Body of pancreas (tissue), 4 donors: ENCODE measurements around the gene STX17. TPM values are rescaled to one million over a fixed set of nuclear protein-coding genes. Genes with fewer than 3 reads are reported as not detected.

Experiments
- ATAC-seq: fragments of 150-250 bp; one replicate; pipeline ENCODE4 v1.9.1; 2016
- DNase-seq, 4 donors: peaks; one replicate each; pipeline ENCODE4 v3.0.0-alpha.2; 2019
- H3K27ac ChIP-seq, 4 donors: fragments of 200-600 bp; sonication (generic); 1 replicate in 3 of 4; 2 replicates in 1 of 4; pipeline versions ENCODE4 v1.5.1 to v1.6.1; 2016 to 2019; ENCODE audit warnings: mild to moderate bottlenecking in 1 of 4, mixed read lengths in 1 of 4, moderate library complexity in 1 of 4
- H3K27me3 ChIP-seq, 2 donors: fragments of 200-600 bp; sonication (generic); one replicate each; pipeline ENCODE4 v1.6.0; 2016; ENCODE audit warnings: mild to moderate bottlenecking in 1 of 2
- H3K36me3 ChIP-seq, 2 donors: fragments of 200-600 bp; sonication (generic); replicated peaks in 1 of 2; 2 replicates each; pipeline ENCODE4 v1.5.1; 2016; ENCODE audit warnings: low read depth in 2 of 2; ENCODE audit not compliant: insufficient read depth in 1 of 2
- H3K4me1 ChIP-seq: fragments of 200-600 bp; sonication (generic); one replicate; pipeline ENCODE4 v1.6.0; 2016
- H3K4me3 ChIP-seq, 2 donors: fragments of 200-600 bp; sonication (generic); 1 replicate in 1 of 2; 2 replicates in 1 of 2; pipeline ENCODE4 v1.5.1; 2016 to 2019
- H3K9me3 ChIP-seq, 3 donors: fragments of 200-600 bp; sonication (generic); 1 replicate in 2 of 3; 2 replicates in 1 of 3; pipeline ENCODE4 v1.5.1; 2016
- POLR2A ChIP-seq, 3 donors: fragments of 450-650 bp; IDR thresholded peaks; one replicate each; pipeline ENCODE4 v1.6.1; 2016; ENCODE audit warnings: antibody characterized with exemption in 3 of 3, mild to moderate bottlenecking in 2 of 3
- WGBS, 2 donors: methylation state at CpG; one replicate each; pipeline ENCODE4 v1.1.5; 2017; 5-methylcytosine and 5-hydroxymethylcytosine counted together
- intact Hi-C: fragments of 100-400 bp; cut with DNase I; formaldehyde crosslinking; loops from one replicate; pipeline ENCODE4 v1.15.1; 2023
- total RNA-seq, 2 donors: library from RNA; depleted of rRNA; stranded (reverse); fragments of >200 nt; gene quantifications; one replicate each; pipeline ENCODE4 v1.1.0, GENCODE V29; 2016
- TF ChIP-seq, protein P1 (sequence below), 7 experiments: fragments of 450-650 bp in 4 of 7; fragments of 200-600 bp in 3 of 7; sonication (generic) in 3 of 7; IDR thresholded peaks; one replicate each; pipeline ENCODE4 v1.5.1; 2016 to 2019; ENCODE audit warnings: antibody characterized with exemption in 7 of 7

STX17 gene
- total RNA-seq, 2 donors from 2014 or later: 29.8 to 73.2 TPM

- H3K27ac ChIP-seq: no peak overlapping the region
- no peaks in the 10 kb centered on the region for H3K4me1 ChIP-seq
- no peaks in the 10 kb centered on the region for H3K27me3 ChIP-seq
- no peaks in the 10 kb centered on the region for H3K36me3 ChIP-seq
- WGBS, 2 donors: 94 to 100% methylated on average over 1 of the region's 1 CpG
- intact Hi-C loops: no loop called here
- DNase-seq (no peak), ATAC-seq (no peak)
- TF ChIP-seq, protein P1, sequence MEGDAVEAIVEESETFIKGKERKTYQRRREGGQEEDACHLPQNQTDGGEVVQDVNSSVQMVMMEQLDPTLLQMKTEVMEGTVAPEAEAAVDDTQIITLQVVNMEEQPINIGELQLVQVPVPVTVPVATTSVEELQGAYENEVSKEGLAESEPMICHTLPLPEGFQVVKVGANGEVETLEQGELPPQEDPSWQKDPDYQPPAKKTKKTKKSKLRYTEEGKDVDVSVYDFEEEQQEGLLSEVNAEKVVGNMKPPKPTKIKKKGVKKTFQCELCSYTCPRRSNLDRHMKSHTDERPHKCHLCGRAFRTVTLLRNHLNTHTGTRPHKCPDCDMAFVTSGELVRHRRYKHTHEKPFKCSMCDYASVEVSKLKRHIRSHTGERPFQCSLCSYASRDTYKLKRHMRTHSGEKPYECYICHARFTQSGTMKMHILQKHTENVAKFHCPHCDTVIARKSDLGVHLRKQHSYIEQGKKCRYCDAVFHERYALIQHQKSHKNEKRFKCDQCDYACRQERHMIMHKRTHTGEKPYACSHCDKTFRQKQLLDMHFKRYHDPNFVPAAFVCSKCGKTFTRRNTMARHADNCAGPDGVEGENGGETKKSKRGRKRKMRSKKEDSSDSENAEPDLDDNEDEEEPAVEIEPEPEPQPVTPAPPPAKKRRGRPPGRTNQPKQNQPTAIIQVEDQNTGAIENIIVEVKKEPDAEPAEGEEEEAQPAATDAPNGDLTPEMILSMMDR (IDR thresholded peaks at IDR 0.05): no peak
- TF ChIP-seq POLR2A (IDR thresholded peaks at IDR 0.05): no peak
- no peaks in the 10 kb centered on the region for H3K9me3 ChIP-seq
- no peak overlapping the region for H3K4me3 ChIP-seq
Observed at GRCh38 chr9:99962680-99963261, 56.3 kb downstream of the STX17 start.

DNA sequence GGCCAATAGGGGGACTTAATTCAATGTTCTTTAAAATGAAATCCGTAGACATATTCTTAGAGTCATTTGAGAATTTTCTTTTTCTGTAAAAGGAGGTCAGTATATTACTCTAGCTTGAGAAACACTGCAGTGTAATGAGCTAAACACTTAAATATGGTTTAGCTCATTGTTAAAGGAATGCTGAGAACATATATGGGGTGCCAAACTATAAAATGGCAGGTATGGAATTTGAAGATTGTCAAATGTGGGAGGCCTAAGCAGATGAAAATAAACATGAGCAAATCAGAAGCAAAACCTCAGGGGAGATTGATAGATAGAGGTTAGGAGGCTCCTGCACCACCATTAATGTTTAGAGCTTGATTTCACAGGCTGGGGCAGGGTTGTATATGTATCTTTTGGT, 57.9 kb downstream of the STX17 start:
- intact Hi-C loops: no loop called here
- TF ChIP-seq, protein P1 (IDR thresholded peaks at IDR 0.05): no peak
- no peak for TF ChIP-seq POLR2A (IDR thresholded peaks at IDR 0.05)
- Histone ChIP-seq H3K27ac (no peak overlapping the region), H3K36me3 (no peaks in the 10 kb centered on the region), H3K4me3 (no peak overlapping the region), H3K4me1 (no peaks in the 10 kb centered on the region), H3K27me3 (no peaks in the 10 kb centered on the region), H3K9me3 (no peaks in the 10 kb centered on the region)
- no peak for ATAC-seq
- WGBS, 2 donors: 94 to 98% methylated on average over 1 of the region's 1 CpG
- no peak for DNase-seq

- Histone ChIP-seq H3K4me3 (no peak overlapping the region), H3K27ac (no peak overlapping the region), H3K36me3 (no peaks in the 10 kb centered on the region), H3K27me3 (no peaks in the 10 kb centered on the region), H3K4me1 (no peaks in the 10 kb centered on the region), H3K9me3 (no peaks in the 10 kb centered on the region)
- ATAC-seq (no peak), DNase-seq (no peak)
- no peak for TF ChIP-seq POLR2A (IDR thresholded peaks at IDR 0.05)
- TF ChIP-seq, protein P1 (IDR thresholded peaks at IDR 0.05): no peak
- intact Hi-C loops: no loop called here
- WGBS, 2 donors: 58 to 100% methylated on average over 2 of the region's 2 CpGs
Observed at GRCh38 chr9:99966001-99966400, 59.5 kb downstream of the STX17 start.

DNA sequence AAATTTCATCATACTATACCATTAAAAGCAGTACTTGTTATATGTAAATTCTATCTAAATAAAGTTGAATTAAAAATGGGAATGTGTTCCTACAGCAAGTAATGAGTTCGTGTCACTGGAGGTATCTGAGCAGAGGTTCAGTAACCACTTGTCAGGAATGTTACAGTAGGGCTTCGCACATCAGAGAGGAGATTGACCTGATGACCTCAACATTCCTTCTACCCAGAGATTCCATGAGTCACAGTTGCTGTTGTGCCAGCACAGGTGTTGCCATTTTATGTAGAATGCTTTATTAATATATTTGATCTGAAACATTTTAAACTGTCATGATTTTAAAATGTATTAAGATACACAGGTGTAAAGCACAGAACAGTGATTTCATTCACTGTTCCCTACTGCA, 60.3 kb downstream of the STX17 start:
- DNase-seq (peak in 3 of 4 donors; percentile 7 to 31 (median 15)), ATAC-seq (peak; percentile 65)
- no peak overlapping the region for H3K27ac ChIP-seq
- no peak overlapping the region for H3K4me3 ChIP-seq
- H3K9me3 ChIP-seq: no peaks in the 10 kb centered on the region
- H3K4me1 ChIP-seq: no peaks in the 10 kb centered on the region
- no peaks in the 10 kb centered on the region for H3K27me3 ChIP-seq
- TF ChIP-seq POLR2A (IDR thresholded peaks at IDR 0.05): no peak
- TF ChIP-seq, protein P1 (IDR thresholded peaks at IDR 0.05): no peak
- H3K36me3 ChIP-seq: no peaks in the 10 kb centered on the region
- intact Hi-C loops: no loop called here
- 67 to 72% methylated on average over 2 of the region's 2 CpGs for WGBS, 2 donors

DNA sequence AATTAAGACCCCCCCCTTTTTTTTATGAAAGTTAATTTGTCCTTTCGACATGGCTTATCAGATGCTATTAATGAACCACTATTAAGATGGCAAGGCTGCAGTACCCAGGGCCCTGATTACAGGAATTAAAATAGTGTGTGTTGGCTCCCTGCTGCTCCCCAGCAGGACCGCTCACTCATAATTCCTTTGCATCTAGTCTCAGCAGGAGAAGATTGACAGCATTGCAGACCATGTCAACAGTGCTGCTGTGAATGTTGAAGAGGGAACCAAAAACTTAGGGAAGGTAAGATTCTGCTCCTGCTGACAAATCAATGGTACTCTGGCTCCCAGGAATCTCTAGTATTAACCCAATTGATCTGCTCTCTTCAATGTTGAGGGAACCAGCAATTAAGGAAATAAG, 61.0 kb downstream of the STX17 start:
- WGBS, 2 donors: 77 to 89% methylated on average over 2 of the region's 2 CpGs
- ATAC-seq (no peak), DNase-seq (no peak)
- H3K27ac ChIP-seq: no peak overlapping the region
- H3K27me3 ChIP-seq: no peaks in the 10 kb centered on the region
- no peaks in the 10 kb centered on the region for H3K9me3 ChIP-seq
- TF ChIP-seq, protein P1 (IDR thresholded peaks at IDR 0.05): no peak
- TF ChIP-seq POLR2A (IDR thresholded peaks at IDR 0.05): no peak
- intact Hi-C loops: no loop called here
- no peak overlapping the region for H3K4me3 ChIP-seq
- no peaks in the 10 kb centered on the region for H3K4me1 ChIP-seq
- no peaks in the 10 kb centered on the region for H3K36me3 ChIP-seq
